Activated T-helper 1 cell treated with Interleukin-2 at 50 U/mL for 16 hours (primary cell): Measurements from ENCODE around the gene ZDHHC19.
A peak's percentile ranks its signal among the peaks of the same experiment; 100 is the strongest.
"Not testable (repeated sequence)": the region's sequence is repeated elsewhere in the genome, so short reads cannot be mapped to it uniquely, and the experiment has no call there.

Experiments used
- DNase-seq: peaks from one replicate; pipeline ENCODE4 v3.0.0-alpha.2; 2020; ENCODE audit warnings: low read depth

ZDHHC19 gene

DNA sequence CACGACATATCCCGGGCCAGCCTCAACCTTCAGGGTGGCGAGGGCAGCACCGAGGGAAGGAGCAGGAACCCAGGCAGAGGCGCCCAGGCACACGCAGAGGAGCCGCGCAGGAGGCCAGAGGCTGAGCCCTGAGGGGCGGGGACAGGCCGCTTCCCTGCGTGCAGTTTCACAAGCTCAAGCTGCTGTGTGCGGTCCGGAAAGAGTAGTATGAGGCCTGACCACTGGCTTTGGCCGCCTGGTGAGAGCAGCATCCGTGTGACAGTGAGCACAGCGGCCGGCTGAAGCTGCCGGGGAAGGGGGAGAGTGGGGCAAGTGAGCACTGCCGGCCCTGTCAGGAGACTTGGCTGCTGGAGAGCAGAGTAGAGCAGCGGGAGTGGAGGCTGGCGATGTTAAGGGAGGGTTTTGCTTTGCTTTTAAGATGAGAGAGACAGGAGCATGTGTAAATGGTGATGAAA lies 8.7 kb downstream of the ZDHHC19 start:
- DNase-seq, result no peak

DNA sequence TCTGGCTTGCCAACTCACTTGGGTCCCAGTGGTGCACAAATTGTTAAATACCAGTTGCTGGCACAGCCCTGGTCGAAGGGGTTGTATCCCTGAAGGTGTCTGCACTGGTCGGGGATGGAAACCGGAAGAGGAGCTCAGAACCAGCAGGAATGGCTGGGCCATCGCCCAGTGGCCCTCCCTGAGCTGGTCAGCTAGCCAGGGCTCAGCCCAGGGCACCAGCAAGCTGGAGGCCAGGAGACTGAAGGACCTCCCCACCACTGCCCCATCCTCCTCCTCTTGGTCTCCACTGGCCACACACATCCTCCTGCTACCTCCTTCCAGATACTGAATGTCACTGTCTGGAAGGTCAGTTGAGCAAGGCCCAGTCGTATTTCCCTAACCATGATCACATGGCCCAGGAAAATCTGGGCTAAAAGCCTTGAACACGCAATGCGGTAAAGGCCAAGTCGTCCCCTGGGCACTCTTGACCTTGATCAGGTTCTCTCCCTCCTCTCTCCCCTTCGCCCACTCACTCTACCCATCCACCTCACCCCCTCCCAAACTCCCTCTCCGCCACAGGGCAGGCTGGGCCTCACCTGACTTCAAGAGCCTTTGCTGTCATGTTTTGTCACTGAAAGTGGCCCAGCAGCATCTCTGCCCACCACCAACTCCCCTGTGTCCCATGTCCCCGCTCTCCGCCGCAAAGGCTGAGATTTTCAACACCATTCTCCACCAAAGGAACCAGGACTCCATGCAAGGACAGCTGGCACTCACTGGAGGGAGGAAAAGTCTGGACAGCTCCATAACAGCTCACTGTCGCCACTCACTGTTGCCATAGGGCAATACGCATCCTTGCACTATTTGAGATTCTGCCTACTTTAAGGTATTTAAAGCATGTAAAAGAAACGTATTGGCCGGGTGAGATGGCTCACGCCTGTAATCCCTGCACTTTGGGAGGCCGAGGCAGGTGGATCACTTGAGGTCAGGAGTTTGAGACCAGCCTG lies 12.1 kb downstream of the ZDHHC19 start:
- no peak for DNase-seq

DNA sequence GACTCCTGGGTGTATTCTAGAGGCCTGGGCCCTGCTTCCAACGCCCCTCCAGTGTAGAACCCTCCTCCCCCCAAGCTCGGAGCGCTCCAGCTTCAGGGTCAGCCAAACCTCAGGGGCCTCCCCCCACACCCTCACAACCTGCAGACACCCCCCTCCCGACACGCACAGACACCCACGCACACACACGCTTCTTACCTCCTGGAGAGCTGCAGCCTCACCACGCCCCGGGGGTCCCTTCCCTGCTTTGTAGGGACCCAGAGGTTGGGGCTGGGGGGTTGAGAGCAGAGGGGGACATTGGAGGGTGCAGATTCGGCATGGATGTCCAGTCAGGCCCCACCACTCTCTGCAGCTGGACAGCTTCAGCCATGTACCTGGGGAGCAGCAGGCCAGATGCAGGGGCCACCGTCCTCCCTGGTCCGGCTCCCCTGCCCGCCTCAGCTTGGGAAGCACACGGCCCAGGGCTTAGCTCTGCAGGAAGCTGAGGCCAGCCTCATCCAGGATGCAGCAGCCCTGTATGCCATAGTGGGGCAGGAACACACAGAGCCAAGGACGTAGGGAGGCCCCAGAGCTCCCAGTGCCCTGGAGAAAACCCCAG lies 13.0 kb downstream of the ZDHHC19 start:
- DNase-seq, result no peak

DNA sequence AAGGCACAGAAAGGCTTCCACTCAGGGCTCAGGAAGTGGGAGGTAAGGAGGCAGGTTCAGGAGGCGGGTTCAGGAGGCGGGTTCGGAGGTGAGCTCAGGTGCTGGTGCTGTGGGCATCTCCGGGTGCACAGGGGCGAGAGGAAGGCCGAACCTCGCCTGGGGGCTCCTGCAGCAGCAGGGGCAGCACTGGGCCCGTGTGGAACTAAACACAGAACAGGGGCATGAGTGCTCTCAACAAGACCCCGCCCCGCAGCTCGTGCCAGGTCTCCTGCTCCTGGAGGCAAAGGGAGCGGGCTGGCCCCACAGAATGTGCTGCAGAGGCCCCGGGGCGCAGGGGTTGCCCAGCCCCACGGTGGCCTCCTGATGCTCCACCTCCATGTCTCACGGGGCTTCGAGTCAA lies 13.7 kb downstream of the ZDHHC19 start:
- DNase-seq, result no peak

DNA sequence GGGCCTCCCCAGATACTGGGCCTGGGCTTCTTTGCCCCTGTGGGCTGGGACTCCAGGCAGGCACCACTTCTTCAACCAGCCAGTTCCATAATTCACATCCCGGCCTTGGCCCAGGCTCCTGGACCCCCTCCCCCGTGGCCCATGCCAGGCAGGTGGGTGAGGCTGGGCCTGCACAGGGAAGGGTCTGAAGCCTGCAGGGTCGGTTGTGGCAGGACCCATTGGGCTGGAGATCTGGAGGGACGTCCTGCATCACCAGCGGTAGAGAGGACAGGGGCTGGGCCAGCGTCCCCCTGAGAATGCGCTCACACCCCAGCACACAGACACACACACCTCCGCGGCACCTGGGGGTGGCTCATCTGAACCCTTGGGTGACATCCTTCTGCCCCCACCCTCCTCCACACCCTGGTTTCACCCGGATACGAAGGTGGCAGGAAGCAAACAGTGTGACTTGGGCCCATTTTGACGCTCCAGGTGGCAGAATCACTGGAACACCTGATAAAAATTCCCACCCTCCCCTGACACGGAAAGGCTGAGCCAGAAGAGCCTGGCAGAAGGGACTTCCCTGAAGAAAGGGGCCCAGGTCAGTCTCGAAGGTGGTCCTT lies 15.4 kb downstream of the ZDHHC19 start:
- no peak for DNase-seq

DNA sequence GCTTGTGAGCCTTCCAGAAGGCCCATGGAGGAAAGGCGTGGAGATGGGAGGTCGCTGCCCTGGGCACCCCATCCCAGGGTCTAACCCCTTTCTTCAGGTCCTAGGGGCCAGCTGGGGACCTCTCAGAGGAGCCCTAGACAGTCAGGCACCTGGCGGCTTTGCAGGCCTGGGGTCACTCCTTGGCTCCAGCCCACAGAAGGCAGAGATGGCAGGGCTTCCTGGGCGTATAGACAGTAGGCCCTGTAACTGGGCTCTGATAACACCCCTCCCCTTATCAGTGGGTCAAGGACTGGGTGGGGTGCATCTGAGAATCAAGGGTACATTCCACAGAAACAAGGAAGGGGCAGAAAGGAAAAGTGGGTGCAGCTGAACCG lies 16.7 kb downstream of the ZDHHC19 start:
- DNase-seq, result no peak

DNA sequence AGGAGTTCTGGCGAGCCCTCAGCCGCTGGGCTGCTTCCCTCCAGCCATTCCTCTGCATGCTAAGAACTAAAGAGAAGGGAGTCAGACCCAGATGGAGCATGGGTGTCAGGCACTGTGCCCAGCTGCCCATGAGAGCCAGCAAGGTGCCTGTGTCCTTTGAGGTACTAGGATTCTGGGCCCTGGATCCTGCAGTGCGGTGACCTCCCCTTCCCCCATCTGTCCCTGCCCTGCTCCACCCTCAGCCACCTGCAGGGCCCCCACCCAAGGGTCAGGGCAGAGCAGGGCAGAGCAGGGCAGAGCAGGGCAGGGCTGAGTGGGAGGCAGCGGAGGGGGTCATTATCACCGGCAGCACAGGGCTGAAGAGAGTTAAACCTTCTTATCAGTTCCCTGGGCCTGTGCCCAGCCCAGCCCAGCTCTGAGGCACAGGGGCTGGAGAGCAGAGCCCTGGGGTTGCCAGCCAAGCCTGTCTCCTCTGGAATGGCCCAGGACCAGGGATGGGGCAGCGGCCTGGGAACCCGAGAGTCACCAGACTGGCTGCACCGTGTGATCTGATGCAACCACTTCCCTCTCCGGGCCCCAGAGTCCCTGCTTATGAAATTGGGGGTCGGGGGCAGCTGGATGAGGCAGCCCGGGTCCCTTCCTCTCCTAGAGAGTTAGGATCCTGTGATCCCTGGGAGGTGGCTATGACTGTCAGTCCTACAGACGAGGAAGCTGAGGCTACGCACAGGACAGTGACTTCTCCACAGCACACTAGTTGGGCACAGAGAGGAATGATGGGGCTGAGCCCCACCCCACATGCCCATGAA lies 17.3 kb downstream of the ZDHHC19 start:
- no peak for DNase-seq

DNA sequence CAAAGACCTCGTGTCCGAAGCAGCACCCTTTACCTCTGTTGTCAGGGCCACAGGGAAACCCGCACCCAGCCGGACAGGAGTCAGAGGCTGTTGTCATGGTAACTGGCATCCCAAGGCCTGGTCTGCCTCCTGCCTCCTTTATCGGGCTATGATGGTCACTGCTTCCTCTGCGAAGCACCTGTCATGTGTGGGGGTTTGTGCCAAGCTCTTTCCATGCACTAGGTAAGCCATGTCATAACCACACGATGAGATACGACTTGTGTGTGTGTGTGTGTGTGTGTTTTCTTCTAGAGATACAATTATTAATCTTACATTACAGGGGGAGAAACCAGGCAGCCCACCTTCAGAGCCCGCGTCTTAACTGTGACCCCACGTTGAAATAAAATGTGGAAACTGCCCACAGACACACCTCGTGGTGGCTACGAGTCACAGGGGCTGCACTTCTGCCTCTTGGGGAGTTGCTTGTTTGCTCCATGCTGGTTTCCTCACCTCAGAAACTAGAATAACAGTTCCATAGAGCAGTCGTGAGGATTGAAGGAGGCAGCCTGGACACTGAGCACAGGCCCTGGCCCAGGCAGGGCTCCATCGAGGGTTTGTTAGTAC lies 18.0 kb downstream of the ZDHHC19 start:
- no peak for DNase-seq

DNA sequence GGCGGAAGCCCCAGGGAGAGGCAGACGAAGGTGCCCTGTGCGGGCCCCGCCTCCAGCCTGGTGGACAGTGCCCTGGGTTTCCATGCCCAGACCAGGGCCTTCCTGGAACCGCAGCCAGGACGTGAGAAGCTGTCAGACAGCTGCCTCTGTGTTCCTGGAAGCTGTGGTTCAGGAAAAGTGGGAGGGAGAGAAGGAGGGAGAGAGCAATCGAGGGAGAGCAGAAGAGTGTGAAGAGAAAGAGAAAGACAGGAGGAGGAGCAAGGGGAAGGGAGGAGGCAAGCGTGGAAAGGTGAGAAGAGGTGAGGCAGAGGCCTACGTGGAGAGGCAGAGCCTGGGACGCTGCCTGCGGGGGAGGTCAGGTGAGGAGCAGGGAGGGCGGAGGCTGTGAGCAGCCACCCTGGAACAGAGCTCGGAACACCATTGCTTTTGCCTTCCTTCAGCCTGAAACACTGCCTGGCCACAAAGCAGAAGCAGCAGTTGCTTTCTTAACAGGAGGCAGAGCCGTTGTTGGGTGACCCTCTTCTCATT lies 18.6 kb downstream of the ZDHHC19 start:
- no peak for DNase-seq

DNA sequence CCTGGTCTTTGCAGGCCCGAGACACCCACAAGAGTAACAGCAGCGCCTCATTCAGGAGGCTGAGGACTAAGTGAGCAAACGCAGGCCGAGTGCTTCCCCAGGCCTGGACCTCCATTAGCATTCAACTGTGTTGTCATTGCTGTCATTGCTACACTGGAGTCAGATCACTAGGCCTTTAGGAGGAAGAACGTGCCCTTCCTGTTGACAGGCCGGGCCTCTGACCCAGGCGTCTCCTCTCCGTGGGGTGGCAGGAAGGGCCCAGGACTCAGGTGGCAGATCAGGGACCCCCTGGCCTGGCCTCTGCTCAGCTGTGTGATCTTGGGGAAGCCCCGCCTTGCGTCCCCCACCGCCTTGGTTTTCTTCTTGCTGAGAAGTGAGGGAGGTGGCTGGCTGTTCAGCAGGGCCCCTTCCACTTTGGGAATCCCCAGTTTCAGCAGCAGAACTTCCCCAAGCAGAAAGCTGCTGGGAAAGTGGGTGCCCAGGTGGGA lies 19.1 kb downstream of the ZDHHC19 start:
- peak; percentile 29 for DNase-seq

DNA sequence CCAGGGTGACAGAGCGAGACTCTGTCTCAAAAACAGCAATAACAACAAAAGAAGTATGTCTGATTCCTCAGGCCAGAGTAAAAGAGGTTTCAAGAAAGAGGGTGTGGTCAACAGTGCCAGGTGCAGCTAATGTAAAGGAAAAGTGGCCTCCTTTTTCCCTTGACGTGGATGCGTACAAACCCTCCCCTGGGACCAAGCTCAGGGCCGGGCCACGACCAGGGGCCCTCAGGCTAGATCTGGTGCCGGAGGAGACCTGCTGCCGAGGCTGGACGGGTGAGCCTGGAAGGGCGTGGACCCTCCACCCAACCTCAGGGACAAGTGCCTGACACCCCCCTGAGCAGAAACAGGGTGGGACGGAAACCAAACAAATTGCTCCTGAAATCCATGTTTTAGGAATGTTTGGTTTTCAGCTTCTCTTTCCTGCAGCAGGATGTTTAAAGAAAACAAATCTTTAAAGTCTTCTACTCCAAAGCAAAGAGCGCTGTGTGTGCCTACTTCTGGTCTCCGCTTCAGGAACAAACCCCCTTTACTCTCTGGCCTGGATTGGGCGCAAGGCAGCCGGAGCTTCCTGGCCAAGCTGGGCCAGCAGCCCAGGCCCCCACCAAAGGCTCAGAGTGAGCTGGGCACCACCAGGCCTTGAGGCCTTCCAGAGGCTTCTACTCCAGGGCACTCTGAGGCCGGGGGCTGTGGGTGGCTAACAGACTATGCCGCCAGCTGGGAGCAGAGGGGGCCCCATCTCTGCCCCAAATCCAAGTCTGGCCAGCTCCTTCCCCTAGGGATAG lies 21.4 kb downstream of the ZDHHC19 start:
- DNase-seq, result no peak

DNA sequence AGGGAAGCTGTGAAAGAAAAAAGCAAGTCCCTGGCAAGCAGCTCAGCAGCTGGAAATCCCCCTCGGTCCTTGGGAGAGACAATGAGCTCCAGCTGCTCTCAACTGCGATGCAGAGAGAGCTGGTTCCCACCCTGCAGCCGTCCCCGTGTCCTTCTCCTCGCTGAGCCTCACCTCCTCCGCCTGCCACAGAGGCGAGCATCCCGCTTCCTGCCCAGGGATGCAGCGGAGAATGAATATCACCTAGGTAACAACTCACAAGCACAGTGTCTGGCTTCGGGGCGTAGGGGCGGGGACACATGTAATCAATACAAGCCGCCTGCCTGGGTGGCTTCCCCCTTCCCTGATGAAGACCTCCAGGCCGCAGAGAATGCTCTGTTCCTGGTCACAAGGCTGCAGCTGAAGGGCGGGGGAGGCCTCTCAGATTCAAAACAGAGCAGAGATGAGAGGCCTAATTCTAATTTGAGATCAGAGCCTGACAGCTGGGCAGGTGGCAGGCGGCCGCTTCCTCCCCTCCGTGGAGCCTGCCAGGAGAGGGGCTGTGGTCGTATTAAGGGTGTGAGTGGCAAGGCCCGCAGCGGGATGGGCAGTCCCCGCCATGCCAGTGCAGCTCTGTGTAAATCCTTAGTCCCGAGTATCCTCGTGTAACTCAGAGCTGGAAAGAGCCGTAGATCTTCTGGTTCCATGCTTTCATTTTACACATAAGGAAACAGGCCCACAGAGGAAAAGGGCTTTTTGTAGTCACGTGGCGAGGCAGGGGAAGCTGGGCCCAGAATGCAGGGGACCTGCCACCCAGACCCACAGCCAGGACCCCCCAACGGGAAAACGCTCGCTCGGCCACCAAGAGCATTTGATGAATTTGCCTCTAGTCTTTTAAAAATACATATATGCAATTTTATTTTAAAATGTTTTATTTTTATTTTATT lies 24.3 kb downstream of the ZDHHC19 start:
- DNase-seq, result no peak

DNA sequence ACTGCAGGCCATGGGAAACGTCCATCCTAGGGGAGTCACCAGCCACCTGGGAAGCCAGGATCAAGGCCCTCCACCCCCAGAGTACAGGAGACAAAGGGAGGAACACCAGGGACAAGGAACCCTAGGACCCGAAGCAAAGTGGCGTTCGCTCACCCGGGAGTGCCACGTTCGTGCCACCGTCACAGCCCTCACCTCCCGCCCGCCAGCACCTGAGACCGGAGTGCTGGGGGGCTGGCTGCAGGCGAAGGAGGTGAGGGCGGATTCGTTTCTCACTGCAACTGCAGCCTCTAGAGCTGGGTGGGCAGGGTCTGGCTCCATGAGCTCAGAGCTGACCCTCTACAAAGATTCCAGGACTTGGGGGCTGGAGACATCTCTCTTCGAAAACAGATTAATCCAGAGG lies 26.3 kb downstream of the ZDHHC19 start:
- DNase-seq, result no peak

DNA sequence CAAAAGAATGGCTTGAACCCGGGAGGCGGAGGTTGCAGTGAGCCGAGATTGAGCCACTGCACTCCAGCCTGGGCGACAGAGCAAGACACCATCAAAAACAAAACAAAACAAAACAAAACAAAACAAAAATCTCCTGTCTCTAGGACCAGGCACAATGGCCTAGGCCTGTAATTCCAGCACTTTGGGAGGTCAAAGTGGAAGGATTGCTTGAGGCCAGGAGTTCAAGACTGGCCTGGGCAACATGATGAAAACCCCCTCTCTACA lies 27.1 kb downstream of the ZDHHC19 start:
- not testable (repeated sequence) for DNase-seq

DNA sequence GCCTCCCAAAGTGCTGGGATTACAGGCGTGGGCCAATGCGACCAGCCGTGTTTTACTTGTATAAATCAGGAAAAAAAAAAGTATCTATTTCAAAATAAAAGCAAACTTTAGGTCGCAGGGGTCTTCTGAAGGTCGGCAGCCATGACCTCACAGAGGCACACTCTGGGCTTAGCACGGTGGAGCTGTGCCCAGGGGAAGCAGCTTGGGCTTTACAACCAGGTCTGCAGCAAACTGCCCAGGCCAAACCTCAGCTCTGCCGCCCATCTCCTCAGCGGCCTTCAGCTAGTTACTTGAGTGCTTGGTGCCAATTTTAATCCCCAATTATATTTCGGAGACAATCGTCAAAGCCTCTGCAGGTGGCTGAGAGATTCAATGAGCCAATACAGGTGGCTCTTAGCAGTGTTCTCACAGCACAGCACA lies 30.1 kb downstream of the ZDHHC19 start:
- DNase-seq, result no peak

DNA sequence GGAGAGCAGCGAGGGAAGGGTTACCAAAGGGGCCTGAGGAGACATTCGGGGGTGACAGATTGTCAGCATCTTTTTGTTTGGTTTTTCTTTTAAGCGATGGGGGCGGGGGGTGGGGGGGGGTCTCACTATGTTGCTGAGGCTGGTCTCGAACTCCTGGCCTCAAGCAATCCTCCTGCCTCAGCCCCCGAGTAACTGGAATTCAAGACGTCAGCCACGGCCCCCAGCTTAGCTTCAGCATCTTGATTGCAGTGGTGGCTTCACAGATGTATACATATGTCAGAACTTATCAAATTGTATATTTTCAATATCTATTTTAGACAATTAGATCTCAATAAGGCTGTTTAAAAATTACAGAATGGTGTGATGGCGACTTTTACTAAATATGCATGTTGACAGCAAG lies 30.9 kb downstream of the ZDHHC19 start:
- DNase-seq, result no peak

DNA sequence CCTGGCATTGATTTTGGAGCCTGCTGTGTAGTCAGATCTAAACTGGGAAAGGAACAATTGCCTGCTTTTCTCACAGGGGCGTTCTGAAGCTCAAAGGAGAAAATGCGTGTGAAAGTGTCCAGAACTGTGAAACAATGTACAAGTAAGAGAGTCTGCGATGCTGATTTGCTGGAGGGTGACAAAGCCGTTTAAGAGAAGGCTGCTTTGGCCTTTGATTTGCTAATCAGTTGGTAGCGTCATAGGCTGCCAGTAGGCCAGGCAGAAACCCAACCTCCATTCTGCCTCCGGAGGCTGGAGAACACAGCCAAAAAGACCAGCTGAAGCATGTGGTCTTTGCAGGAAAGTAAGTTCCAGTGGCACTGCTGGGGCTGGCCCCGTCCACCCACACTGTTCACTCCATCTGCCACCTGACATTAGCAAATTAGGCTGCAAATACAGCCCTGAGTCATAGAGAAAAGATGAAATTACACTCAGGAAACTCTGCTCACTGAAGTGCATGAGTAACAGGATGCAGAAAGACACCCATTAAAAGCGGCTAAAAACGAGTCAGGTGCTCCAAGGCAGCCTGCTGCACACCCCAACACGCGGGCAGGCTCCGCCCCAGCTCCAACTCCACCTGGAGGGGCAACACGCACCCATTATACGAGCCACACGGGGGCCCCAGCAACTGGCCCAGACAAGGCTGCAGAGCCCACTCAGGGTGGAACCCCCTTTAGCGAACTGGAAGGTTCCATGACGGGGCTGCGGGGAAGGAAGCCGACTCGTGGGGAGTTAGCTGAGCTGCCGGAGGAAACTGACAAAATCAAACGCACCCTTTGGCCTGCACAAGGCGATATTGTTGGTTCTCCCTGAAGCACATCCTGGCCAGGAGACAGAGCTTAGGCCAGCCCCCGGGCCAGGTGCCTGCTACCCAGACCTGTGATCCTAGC lies 31.6 kb downstream of the ZDHHC19 start:
- DNase-seq, result peak; percentile 65

DNA sequence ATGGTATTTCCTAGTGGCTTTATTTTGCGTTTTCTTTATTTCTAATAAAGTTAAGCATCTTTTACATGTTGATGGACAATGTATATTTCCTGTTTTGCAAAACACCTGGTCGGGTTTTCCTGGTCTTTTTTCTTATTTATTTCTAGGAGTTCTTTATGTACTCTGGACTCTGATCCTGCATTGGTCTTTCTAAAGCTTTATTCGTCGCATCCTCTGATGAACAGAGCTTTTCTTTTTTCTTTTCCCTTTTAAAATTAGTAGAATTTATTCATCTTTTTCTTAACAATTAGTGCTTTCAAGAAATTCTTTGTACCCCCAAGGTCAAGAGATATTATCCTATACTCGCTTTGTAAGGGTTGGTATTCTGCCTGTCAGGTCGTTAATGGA lies 32.2 kb downstream of the ZDHHC19 start:
- no peak for DNase-seq

DNA sequence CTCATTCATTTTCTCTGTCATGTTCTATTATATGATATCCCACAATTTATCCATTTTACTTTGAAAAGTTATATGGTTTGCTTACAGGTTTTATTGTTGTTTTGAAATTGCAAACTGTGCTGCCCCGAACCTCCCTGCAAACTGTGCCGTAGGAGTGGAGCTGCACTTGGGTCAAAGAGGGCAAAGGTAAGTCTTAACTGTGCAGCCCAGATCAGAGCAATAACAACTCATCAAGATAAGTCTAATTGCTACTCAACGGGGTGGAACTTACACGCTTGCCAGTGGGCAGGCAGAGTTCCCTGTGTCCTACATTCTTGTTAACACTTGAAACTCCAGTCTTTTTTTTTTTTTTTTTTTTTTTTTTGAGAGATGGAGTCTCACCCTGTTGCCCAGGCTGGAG lies 33.2 kb downstream of the ZDHHC19 start:
- no peak for DNase-seq
